HG03520 (cell line): ENCODE data around the gene COL17A1.

Source experiments
- ATAC-seq: cut with Tn5 transposase; IDR thresholded peaks from one replicate; pipeline ENCODE4 v1.9.1; 2021; ENCODE audit warnings: mild to moderate bottlenecking, moderate library complexity; ENCODE audit not compliant: unreplicated experiment

COL17A1 gene

DNA sequence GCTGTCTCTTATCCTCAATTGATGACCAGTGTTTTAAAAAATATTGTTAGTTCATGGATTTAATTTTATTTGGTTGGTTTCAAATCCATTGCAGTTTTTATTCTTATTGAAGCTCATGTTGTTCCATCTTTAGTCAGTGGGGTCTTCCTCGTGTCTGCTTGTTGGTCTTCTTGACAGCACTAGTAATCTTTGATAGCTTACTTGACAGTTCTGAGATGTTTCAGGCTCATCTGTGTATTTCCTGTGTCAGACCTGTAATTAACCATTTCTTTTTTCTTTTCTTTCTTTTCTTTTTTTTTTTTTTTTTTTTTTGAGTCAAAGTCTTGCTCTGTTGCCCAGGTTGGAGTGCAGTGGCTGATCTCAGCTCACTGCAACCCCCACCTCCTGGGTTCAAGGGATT is 90.5 kb downstream of the COL17A1 start:
- no peak for ATAC-seq

DNA sequence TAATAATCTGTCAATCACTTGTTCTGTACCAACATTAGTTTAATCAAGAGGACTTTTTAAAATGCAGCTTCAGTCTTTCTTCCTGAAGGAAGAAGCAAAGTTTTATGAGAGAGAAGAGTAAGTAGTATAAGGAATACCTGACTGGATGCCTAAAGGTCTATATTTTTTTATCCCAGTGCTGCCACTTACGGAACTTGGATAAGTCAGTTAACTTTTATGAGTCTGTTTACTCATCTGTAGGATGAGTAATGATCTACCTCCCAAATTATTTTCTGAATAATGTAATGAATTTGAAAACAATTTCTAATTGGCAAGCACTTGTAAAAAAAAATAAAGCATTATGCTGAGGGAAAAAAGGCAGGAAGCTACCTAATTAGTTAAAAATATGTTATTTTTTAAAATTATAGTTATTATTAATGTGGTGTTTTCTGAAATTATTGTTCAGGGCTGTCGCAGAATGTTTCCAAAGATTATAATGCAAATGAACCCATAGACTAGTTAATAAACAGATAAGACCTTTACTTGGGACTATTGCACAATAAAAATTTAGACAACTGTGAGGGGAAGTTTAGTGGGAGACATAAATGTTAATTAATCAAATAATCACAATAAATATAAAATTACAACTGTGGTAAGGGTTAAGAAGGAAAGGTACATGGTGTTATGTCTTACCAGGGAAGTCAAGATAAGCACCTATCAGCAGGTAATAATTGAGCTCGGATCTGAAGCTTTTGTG is 94.1 kb downstream of the COL17A1 start:
- no peak for ATAC-seq

DNA sequence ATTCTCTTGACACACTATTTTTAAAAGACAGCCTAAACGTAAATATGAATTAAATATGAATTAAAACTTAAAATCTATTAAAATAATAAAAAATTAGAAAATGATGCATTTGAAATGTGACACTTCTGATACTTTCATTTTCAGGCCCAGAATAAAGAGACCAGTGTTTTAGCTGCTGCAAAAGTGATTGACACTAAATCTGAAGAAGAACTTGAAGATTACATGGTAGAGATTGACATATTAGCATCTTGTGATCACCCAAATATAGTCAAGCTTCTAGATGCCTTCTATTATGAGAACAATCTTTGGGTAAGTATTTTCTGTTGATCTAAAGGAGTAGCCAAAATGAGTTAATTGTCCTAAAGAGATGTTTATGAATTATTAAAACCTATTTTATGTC is 95.1 kb downstream of the COL17A1 start:
- no peak for ATAC-seq

DNA sequence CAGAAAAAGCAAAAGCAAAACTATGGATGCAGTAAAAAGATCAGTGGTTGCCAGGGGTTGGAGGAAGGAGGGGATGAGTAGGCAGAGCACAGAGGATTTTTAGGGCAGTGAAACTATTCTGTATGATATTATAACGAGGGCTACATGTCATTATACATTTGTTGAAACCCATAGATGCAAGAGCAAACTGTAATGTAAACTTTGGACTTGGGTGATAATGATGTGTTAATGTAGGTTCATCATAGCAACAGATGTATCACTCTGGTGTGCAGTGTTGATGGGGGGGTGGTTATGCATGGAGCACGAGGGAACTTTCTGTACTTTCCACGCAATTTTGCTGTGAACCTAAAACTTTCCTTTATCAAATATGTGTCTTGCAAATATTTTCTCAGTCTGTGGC is 95.6 kb downstream of the COL17A1 start:
- no peak for ATAC-seq

DNA sequence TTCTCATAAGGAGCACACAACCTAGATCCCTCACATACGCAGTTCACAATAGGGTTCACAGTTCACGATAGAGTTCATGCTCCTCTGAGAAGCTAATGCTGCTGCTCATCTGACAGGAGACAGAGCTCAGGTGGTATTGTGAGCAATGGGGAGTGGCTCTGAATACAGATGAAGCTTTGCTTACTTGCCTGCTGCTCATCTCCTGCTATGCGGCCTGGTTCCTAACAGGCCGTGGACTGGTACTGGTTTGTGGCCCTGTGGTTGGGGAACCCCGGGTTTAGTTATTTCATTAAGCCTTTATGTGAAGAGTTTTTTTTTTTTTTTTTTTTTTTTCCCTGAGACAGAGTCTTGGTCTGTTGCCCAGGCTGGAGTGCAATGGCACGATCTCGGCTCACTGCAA is 99.3 kb downstream of the COL17A1 start:
- no peak for ATAC-seq

DNA sequence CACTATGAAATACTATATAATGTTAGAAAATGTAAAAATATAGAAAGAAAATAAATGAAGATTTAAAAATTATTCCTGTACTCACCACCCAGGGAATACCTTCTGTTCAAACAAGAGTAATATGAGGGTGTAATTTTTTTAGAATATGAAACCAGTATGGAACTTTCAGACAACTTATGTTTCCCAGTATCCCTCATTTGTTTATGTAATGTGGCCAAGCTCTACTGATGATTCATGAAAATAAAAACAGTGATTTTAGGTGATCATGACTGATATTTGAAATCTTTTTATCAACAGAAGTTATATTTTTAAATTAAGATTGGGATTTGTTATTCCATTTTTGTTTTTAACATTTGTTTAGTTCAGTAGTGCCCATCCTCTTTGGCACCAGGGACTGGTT is 100.0 kb downstream of the COL17A1 start:
- no peak for ATAC-seq

DNA sequence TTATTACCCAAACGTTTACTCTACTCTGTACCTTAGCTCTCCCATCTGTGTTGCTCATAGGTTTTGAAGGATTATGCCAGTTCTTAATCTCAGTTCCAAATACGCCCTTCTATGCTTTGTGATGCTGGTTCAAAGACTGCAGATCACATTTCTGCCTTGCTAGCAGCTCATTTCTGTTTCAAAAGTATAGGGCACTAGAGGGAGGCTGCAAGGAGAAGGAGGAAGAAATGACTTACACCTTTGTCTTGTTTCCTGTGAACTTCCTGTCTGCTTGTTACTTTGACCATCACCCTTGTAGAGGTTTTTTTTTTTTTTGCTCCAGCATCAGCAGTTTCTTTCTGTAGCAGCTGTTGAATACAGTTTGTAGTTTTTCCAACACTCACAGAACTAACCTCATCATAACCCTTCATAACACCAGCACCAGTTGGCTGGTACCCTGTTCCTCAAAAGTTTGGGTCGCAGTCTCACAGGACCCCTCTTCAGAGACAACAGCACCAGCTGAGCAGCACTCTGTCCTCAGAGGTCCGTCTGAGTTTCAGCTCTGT is 102.2 kb downstream of the COL17A1 start:
- ATAC-seq, result peak; percentile 80

DNA sequence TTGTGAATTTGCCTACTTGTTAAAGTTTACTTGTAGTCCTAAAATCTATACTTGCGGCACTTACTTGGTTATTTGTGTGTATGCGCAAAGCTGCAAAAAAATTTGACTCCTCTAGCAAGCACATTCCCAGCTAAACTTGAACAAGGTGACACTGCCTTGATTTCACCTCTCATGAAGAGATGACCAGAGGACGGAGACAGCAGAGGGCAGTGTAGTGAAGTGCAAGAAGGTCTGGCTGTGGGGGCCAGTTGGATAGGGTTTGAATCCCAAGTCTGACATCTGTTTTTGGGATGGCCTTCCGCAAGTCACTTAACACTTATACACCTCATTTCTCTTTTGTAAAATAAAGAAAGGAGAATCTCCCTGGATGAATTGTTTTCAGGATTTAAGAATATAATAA is 103.0 kb downstream of the COL17A1 start:
- no peak for ATAC-seq
